ENCODE data around the gene AKAP12. TPM values are rescaled to one million over a fixed set of nuclear protein-coding genes. Genes with fewer than 3 reads are reported as not detected.

AKAP12 gene
- total and polyA plus RNA-seq, 4 donors: 9.4 to 110 (median 24.6) TPM

DNA sequence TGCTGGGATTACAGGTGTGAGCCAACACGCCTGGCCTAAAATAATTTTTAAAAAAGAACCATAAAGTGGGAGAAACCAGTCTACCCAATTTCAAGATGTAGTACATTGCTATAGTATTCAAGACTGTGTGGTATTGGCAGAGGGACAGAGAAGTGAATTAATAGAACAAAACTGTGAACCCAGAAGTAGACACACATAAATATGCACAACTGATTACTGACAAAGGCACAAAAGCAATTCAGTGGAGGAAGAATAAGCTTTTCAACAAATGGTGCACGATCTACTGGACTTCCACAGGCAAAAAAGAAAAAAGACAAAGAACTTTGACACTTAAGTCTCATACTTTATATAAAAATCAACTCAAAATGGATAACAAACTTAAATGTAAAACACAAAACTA is 136.1 kb downstream of the AKAP12 start:
- 95 to 99% methylated on average over 2 of the region's 2 CpGs for WGBS, 2 donors

GRCh38 chr6:151376440-151376839 is 136.7 kb downstream of the AKAP12 start:
- Histone ChIP-seq H3K4me3 (no peak overlapping the region), H3K9me3 (ENCODE audit: control insufficient read depth in 4 of 4, insufficient read depth in 3 of 4, low read length in 3 of 4) (no peaks in the 10 kb centered on the region), H3K27me3 (ENCODE audit: control insufficient read depth in 3 of 3, insufficient read depth in 3 of 3, low read length in 2 of 3) (no peaks in the 10 kb centered on the region), H3K4me1 (ENCODE audit: control insufficient read depth in 5 of 5, insufficient read depth in 5 of 5, low read length in 5 of 5) (peaks cover 0 to 14% (median 0%) of the 10 kb centered on the region in 5 donors), H3K36me3 (ENCODE audit: control insufficient read depth in 4 of 4, insufficient read depth in 4 of 4, low read length in 4 of 4) (peaks cover 0 to 11% (median 7%) of the 10 kb centered on the region in 4 donors), H3K9ac (ENCODE audit: insufficient read depth in 1 of 2, low read length in 2 of 2) (no peak overlapping the region), H3K27ac (ENCODE audit: low read depth in 1 of 2, low read length in 1 of 2) (no peak overlapping the region)
- DNase-seq: no peak
- no peak for ATAC-seq (ENCODE audit: insufficient read depth, low FRiP score)
- 38 to 75% methylated on average over 1 of the region's 1 CpG for WGBS, 2 donors
- no peak for TF ChIP-seq CTCF (IDR thresholded peaks at IDR 0.05; ENCODE audit: control extremely low read depth, extremely low read depth)

More for the DNA sequence above, 136.1 kb downstream of the AKAP12 start:
- Histone ChIP-seq H3K4me3 (no peak overlapping the region), H3K27me3 (ENCODE audit: control insufficient read depth in 3 of 3, insufficient read depth in 3 of 3, low read length in 2 of 3) (no peaks in the 10 kb centered on the region), H3K9me3 (ENCODE audit: control insufficient read depth in 4 of 4, insufficient read depth in 3 of 4, low read length in 3 of 4) (no peaks in the 10 kb centered on the region), H3K4me1 (ENCODE audit: control insufficient read depth in 5 of 5, insufficient read depth in 5 of 5, low read length in 5 of 5) (peaks cover 0 to 14% (median 0%) of the 10 kb centered on the region in 5 donors), H3K36me3 (ENCODE audit: control insufficient read depth in 4 of 4, insufficient read depth in 4 of 4, low read length in 4 of 4) (peaks cover 2 to 14% (median 7%) of the 10 kb centered on the region in 4 donors), H3K9ac (ENCODE audit: insufficient read depth in 1 of 2, low read length in 2 of 2) (no peak overlapping the region), H3K27ac (ENCODE audit: low read depth in 1 of 2, low read length in 1 of 2) (no peak overlapping the region)
- no peak for TF ChIP-seq CTCF (IDR thresholded peaks at IDR 0.05; ENCODE audit: control extremely low read depth, extremely low read depth)
- no peak for ATAC-seq (ENCODE audit: insufficient read depth, low FRiP score)
- no peak for DNase-seq

DNA sequence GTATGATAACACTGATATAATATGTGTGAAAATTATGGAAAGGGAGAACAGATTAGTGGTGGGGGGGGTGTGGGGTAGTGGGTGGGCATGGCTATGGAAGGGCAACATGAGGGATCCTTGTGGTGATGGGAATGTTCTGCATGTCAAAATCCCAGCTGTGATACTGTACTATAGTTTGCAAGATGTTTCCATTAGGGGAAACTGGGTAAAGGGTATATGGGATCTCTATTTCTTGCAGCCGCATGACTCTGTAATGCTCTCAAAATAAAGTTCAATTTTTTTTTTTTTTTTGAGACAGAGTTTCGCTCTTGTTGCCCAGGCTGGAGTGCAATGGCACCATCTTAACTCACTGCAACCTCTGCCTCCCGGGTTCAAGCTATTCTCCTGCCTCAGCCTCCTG is 137.3 kb downstream of the AKAP12 start:
- no peak for TF ChIP-seq CTCF (IDR thresholded peaks at IDR 0.05; ENCODE audit: control extremely low read depth, extremely low read depth)
- 89 to 90% methylated on average over 3 of the region's 3 CpGs for WGBS, 2 donors
- Histone ChIP-seq H3K27ac (ENCODE audit: low read depth in 1 of 2, low read length in 1 of 2) (no peak overlapping the region), H3K4me3 (no peak overlapping the region), H3K4me1 (ENCODE audit: control insufficient read depth in 5 of 5, insufficient read depth in 5 of 5, low read length in 5 of 5) (peaks cover 0 to 14% (median 0%) of the 10 kb centered on the region in 5 donors), H3K9me3 (ENCODE audit: control insufficient read depth in 4 of 4, insufficient read depth in 3 of 4, low read length in 3 of 4) (no peaks in the 10 kb centered on the region), H3K27me3 (ENCODE audit: control insufficient read depth in 3 of 3, insufficient read depth in 3 of 3, low read length in 2 of 3) (no peaks in the 10 kb centered on the region), H3K9ac (ENCODE audit: insufficient read depth in 1 of 2, low read length in 2 of 2) (no peak overlapping the region), H3K36me3 (ENCODE audit: control insufficient read depth in 4 of 4, insufficient read depth in 4 of 4, low read length in 4 of 4) (peaks cover 0 to 6% (median 3%) of the 10 kb centered on the region in 4 donors)
- DNase-seq: no peak
- no peak for ATAC-seq (ENCODE audit: insufficient read depth, low FRiP score)

All from lung (tissue), 12 donors.